A549 treated with AZD2906 at 1 μM for 4 hours (cell line): ENCODE measurements around the gene GNA15. TPM values are rescaled to one million over a fixed set of nuclear protein-coding genes. Genes with fewer than 3 reads are reported as not detected.

Experiments
- total RNA-seq: library from RNA; stranded (reverse); fragments of 200-300 nt; extraction: Qiagen RNA extraction; gene quantifications from 5 replicates; pipeline ENCODE4 v1.2.3, GENCODE V29; 2022

Gene GNA15
- 0.05 to 0.14 TPM (median 0.07 TPM) in 5 replicates for total RNA-seq

DNA sequence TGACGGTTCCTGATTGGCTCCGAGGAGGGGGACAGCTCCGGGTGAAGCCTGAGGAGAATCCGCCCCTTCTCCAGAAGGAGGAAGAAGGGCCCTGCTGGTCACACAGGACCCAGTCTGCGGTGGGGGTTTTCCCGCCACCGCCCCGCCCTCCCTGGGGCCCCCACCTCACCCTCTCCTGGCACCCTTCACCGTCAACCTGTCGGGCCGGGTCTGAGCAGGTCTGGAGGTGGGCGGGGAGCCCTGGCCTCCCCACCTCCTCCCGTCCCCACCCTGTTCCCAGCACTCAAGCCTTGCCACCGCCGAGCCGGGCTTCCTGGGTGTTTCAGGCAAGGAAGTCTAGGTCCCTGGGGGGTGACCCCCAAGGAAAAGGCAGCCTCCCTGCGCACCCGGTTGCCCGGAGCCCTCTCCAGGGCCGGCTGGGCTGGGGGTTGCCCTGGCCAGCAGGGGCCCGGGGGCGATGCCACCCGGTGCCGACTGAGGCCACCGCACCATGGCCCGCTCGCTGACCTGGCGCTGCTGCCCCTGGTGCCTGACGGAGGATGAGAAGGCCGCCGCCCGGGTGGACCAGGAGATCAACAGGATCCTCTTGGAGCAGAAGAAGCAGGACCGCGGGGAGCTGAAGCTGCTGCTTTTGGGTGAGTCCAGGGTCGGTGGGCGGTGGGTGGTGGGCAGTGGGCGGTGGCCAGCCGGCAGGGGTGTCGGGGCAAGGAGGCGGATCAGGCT, at the start of gene GNA15:
Gene GNA15, plus strand, starts transcription at position 73 of the 723 bp plus-strand sequence. Its CDS starts 418 bp downstream, at position 491.

DNA sequence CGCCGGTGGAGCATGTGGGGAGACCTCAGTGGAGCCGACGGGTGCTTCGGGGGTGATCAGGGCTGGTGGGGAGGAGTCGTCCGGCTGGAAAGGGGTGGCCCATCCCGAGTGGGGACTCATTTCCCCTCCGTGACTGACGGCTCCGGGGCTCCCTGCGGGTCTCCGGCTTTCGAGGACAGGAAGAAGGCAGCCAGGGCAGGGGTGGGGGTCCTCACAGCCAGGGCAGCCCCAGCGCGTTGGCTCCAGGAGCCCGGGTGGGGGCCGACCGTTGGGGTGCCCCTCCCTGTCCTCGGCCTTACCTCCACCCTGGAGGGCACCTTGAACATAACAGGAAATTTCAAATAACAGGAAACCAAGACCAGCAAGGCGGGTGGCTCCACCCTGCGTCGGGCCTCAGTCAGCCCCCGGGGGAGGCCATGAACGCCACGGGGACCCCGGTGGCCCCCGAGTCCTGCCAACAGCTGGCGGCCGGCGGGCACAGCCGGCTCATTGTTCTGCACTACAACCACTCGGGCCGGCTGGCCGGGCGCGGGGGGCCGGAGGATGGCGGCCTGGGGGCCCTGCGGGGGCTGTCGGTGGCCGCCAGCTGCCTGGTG, 42.6 kb downstream of the GNA15 start, which contains the start of gene S1PR4:
Gene S1PR4, plus strand, starts transcription at position 393 of the 596 bp plus-strand sequence. Its CDS starts 24 bp downstream, at position 417.

DNA sequence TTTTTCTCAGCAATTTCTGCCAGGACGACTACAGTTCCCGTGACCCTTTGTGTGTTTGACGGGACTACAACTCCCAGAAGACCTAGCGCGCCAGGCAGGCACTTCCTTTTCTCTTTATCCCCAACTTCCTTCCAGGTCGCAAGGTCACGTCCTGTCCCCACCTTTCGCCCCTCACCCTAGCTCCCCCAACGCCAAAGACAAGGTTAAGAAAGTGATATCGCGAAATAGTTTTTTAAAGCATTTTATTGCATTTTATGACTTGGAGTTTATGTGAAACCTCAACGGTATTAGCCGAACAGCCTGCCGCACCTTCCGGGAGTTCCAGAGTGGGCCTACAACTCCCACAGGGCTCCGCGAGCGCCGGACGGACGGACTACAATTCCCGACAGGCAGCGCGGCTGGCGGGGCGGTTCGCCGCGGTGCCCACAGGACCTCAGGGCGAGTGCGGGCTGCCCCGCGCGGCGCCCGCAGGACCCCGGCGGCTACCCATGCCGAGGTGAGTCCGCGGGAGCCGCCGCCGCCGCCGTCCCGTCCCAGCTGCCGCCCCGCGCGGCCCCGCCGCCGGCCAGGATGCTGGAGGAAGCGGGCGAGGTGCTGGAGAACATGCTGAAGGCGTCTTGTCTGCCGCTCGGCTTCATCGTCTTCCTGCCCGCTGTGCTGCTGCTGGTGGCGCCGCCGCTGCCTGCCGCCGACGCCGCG, 49.8 kb downstream of the GNA15 start, which contains the start of gene NCLN:
Gene NCLN, plus strand, starts transcription at position 470 of the 699 bp plus-strand sequence. Its CDS starts 101 bp downstream, at position 571.

Other genes starting within 250 kb of the GNA15 start
- 3.7 to 5.4 TPM (median 4.1 TPM) in 5 replicates for gene ZNF57, start 235.1 kb upstream of the GNA15 start, total RNA-seq
- gene ZNF77, start 191.1 kb upstream of the GNA15 start, total RNA-seq, result 1.4 to 2.0 TPM (median 1.6 TPM) in 5 replicates
- gene TLE6, start 158.5 kb upstream of the GNA15 start, total RNA-seq, result 4.7 to 6.8 TPM (median 5.3 TPM) in 5 replicates
- 2.5 to 3.8 TPM (median 3.0 TPM) in 5 replicates for gene TLE2, start 106.8 kb upstream of the GNA15 start, total RNA-seq
- gene TLE5, start 73.5 kb upstream of the GNA15 start, total RNA-seq, result 194 to 285 TPM (median 274 TPM) in 5 replicates
- gene GNA11, start 41.7 kb upstream of the GNA15 start, total RNA-seq, result 31.8 to 34.2 TPM (median 32.4 TPM) in 5 replicates
- gene S1PR4, start 42.7 kb downstream of the GNA15 start, total RNA-seq, result 0.10 to 0.22 TPM (median 0.14 TPM) in 5 replicates
- gene NCLN, start 49.9 kb downstream of the GNA15 start, total RNA-seq, result 57.8 to 84.1 TPM (median 76.6 TPM) in 5 replicates
- 0.29 to 0.66 TPM (median 0.46 TPM) in 5 replicates for gene CELF5, start 88.6 kb downstream of the GNA15 start, total RNA-seq
- gene NFIC, start 230.6 kb downstream of the GNA15 start, total RNA-seq, result 43.6 to 51.5 TPM (median 46.7 TPM) in 5 replicates